WTC11 (cell line): ENCODE results near the gene RFC4. TPM values are rescaled to one million over a fixed set of nuclear protein-coding genes. Genes with fewer than 3 reads are reported as not detected.

Experiments used
- ATAC-seq: fragments of 200-7000 bp; cut with Tn5 transposase; 2 replicates; pipeline ENCODE4 v1.10.0; 2021; ENCODE audit warnings: mild to moderate bottlenecking, moderate library complexity
- CTCF ChIA-PET: fragments of 300-600 bp; sonication (Branson Sonifier 250); formaldehyde crosslinking; loops from one replicate; lab custom pipeline; 2021; ENCODE audit warnings: antibody characterized with exemption; lab: Charles Lee
- POLR2A ChIA-PET: fragments of 350-600 bp; sonication (Branson Sonifier 250); formaldehyde crosslinking; loops from one replicate; lab custom pipeline; 2021; ENCODE audit warnings: antibody characterized with exemption; lab: Charles Lee
- DNase-seq: peaks from one replicate; pipeline ENCODE4 v3.0.0; 2021; ENCODE audit warnings: low spot score
- H3K27ac Mint-ChIP-seq: 2 replicates; pipeline ENCODE4 v1.8.0; 2021; ENCODE audit warnings: mixed read lengths
- H3K27me3 Mint-ChIP-seq: 2 replicates; pipeline ENCODE4 v1.8.0; 2021; ENCODE audit warnings: low read depth, mild to moderate bottlenecking, moderate library complexity, mixed read lengths
- H3K36me3 Mint-ChIP-seq: 2 replicates; pipeline ENCODE4 v1.8.0; 2021; ENCODE audit warnings: mixed read lengths
- H3K4me1 Mint-ChIP-seq: 2 replicates; pipeline ENCODE4 v1.8.0; 2022; ENCODE audit warnings: mixed read lengths
- H3K4me3 Mint-ChIP-seq: 2 replicates; pipeline ENCODE4 v1.8.0; 2021; ENCODE audit warnings: mild to moderate bottlenecking, moderate library complexity, mixed read lengths
- H3K9me3 Mint-ChIP-seq: 2 replicates; pipeline ENCODE4 v1.8.0; 2021; ENCODE audit warnings: mixed read lengths
- AFF4 ChIP-seq: sonication (generic); formaldehyde crosslinking; IDR thresholded peaks from 2 replicates; pipeline ENCODE4 v1.8.1; 2023; ENCODE audit warnings: mild to moderate bottlenecking, missing genetic modification reagents, borderline replicate concordance
- E2F4 ChIP-seq: sonication (generic); formaldehyde crosslinking; IDR thresholded peaks from 2 replicates; pipeline ENCODE4 v1.8.1; 2022; ENCODE audit warnings: low read depth, mild to moderate bottlenecking, moderate library complexity, missing genetic modification reagents, borderline replicate concordance
- ESRRA ChIP-seq: sonication (generic); formaldehyde crosslinking; IDR thresholded peaks from 2 replicates; pipeline ENCODE4 v1.8.1; 2022; ENCODE audit warnings: mild to moderate bottlenecking, missing genetic modification reagents, borderline replicate concordance
- FOXK1 ChIP-seq: sonication (generic); formaldehyde crosslinking; IDR thresholded peaks from 2 replicates; pipeline ENCODE4 v1.8.0; 2022; ENCODE audit warnings: mild to moderate bottlenecking, moderate library complexity, missing genetic modification reagents
- NR1H2 ChIP-seq: sonication (generic); formaldehyde crosslinking; IDR thresholded peaks from 2 replicates; pipeline ENCODE4 v1.9.0; 2021; ENCODE audit warnings: mild to moderate bottlenecking, moderate library complexity, missing genetic modification reagents
- PRRX2 ChIP-seq: fragments of 250-450 bp; sonication (Bioruptor Pico); IDR thresholded peaks from 2 replicates; pipeline ENCODE4 v1.8.0; 2021; ENCODE audit warnings: mild to moderate bottlenecking
- ZNF263 ChIP-seq: sonication (generic); formaldehyde crosslinking; IDR thresholded peaks from 2 replicates; pipeline ENCODE4 v1.8.1; 2022; ENCODE audit warnings: low read depth, mild to moderate bottlenecking, moderate library complexity, missing genetic modification reagents
- ZNF281 ChIP-seq: sonication (generic); formaldehyde crosslinking; IDR thresholded peaks from 2 replicates; pipeline ENCODE4 v1.8.0; 2023; ENCODE audit warnings: mild to moderate bottlenecking, missing genetic modification reagents
- ZNF671 ChIP-seq: fragments of 250-450 bp; sonication (Bioruptor Pico); IDR thresholded peaks from 2 replicates; pipeline ENCODE4 v1.8.0; 2021; ENCODE audit warnings: mild to moderate bottlenecking
- total RNA-seq: library from RNA; stranded (reverse); gene quantifications from 3 replicates; pipeline ENCODE4 v1.2.3, GENCODE V29; 2021
- TF ChIP-seq, protein P1 (sequence below): fragments of 250-450 bp; sonication (Bioruptor Pico); conservative IDR thresholded peaks from 2 replicates; pipeline ENCODE4 v1.9.0; 2021; ENCODE audit warnings: mild to moderate bottlenecking
- TF ChIP-seq, protein P2 (sequence below): sonication (generic); formaldehyde crosslinking; conservative IDR thresholded peaks from 2 replicates; pipeline ENCODE4 v1.8.1; 2022; ENCODE audit warnings: mild to moderate bottlenecking, missing genetic modification reagents
- TF ChIP-seq, protein P3 (sequence below): sonication (generic); formaldehyde crosslinking; IDR thresholded peaks from 2 replicates; pipeline ENCODE4 v1.8.1; 2023; ENCODE audit warnings: mild to moderate bottlenecking, missing genetic modification reagents, moderate library complexity
- TF ChIP-seq, protein P4 (sequence below): sonication (generic); formaldehyde crosslinking; IDR thresholded peaks from 2 replicates; pipeline ENCODE4 v1.8.1; 2022; ENCODE audit warnings: mild to moderate bottlenecking, missing genetic modification reagents, moderate library complexity, borderline replicate concordance
- TF ChIP-seq, protein P5 (sequence below): fragments of 250-450 bp; sonication (Bioruptor Pico); IDR thresholded peaks from 2 replicates; pipeline ENCODE4 v1.9.0; 2021; ENCODE audit warnings: mild to moderate bottlenecking

RFC4 gene
- total RNA-seq, 1 experiment from 2014 or later = 104 TPM

DNA sequence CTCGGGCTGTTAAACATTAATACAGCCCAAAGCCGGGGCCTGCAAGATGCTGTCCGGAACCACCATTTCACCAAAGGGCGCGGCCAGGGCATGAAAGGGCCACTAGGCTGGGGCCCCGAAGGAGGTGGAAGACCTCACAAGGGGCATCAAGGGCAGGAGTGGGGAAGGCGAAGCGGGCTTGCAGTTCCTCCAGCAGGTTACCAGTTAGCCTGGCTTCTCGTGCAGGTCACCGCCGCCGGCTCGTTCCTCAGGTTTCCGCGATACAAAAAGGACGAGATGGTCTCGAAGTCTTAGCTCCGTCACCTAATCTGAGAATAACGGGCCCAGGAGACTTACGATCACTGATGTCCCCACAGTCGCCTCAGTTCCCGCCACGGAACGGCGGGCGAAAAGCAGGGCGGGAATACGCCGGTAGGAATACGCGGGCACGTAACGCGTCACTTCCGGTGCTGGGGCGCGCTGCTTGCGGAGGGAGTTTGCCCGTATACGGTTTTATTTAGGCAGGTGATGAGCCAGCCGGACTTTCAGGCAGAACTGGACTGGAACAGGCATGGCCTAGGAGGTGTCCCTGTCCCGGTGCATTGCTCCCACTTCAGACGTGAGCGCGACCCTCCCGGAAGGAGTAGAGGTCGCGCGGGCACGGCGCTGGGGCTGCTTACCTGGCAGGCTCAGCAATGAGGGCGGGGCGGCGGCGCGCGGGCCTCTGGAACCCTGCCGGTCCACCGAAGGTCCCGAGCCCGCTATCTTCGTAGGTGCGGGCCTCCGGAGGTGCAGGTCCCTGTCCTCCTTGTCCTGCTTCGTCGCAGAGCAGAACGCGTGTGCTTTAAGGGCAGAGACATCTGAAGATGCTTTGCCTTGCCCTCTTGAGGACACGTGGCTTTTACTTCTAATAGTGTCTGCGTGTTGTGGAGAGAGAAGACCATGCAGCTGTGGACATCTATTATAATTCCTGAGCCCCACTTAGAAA, at the start of gene RFC4 (continued):
- TF ChIP-seq, protein P1, sequence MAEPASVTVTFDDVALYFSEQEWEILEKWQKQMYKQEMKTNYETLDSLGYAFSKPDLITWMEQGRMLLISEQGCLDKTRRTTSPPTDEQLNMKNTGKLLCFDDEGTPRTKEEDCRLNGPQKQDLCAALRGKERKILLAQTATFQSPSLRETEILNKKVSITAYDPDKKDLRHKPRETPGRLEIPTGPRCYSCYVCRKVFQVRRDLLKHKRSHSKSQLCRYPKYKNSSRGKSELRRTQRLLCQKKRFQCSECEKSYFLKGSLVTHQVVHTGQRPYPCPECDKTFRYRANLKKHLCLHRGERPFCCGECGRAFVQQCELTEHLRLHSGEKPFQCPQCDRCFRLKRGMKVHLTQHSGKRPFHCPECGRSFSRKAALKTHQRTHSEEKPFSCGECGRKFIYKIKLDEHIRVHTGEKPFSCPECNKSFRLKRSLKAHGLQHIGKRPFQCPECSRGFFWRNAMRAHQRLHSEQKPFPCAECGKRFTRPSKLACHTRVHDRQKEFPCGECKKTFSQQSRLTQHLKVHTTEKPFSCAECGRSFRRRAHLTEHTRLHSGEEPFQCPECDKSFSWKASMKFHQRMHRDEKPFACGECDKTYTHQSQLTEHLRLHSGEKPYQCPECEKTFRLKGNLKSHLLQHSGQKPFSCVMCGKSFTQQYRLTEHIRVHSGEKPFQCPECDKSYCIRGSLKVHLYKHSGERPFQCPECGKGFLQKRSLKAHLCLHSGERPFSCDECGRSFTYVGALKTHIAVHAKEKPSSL (CRISPR knock-in tag) = no peak
- TF ChIP-seq, protein P2, sequence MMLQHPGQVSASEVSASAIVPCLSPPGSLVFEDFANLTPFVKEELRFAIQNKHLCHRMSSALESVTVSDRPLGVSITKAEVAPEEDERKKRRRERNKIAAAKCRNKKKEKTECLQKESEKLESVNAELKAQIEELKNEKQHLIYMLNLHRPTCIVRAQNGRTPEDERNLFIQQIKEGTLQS (CRISPR knock-in tag) = no peak
- TF ChIP-seq ZNF671 (CRISPR knock-in tag) = no peak
- TF ChIP-seq PRRX2 = no peak
- peak; percentile 79; the same call in 1 of the 2 replicates for TF ChIP-seq AFF4 (CRISPR knock-in tag)
- no peak for TF ChIP-seq ZNF263
- TF ChIP-seq, protein P3, sequence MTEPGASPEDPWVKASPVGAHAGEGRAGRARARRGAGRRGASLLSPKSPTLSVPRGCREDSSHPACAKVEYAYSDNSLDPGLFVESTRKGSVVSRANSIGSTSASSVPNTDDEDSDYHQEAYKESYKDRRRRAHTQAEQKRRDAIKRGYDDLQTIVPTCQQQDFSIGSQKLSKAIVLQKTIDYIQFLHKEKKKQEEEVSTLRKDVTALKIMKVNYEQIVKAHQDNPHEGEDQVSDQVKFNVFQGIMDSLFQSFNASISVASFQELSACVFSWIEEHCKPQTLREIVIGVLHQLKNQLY (CRISPR knock-in tag) = no peak
- TF ChIP-seq ESRRA = peak; percentile 67; the same call in 1 of the 2 replicates
- peak; percentile 21; the same call in 1 of the 2 replicates for TF ChIP-seq NR1H2
- TF ChIP-seq FOXK1 (CRISPR knock-in tag) = peak; percentile 93
- TF ChIP-seq, protein P4, sequence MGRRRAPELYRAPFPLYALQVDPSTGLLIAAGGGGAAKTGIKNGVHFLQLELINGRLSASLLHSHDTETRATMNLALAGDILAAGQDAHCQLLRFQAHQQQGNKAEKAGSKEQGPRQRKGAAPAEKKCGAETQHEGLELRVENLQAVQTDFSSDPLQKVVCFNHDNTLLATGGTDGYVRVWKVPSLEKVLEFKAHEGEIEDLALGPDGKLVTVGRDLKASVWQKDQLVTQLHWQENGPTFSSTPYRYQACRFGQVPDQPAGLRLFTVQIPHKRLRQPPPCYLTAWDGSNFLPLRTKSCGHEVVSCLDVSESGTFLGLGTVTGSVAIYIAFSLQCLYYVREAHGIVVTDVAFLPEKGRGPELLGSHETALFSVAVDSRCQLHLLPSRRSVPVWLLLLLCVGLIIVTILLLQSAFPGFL = peak; percentile 81; the same call in 1 of the 2 replicates
- TF ChIP-seq E2F4 (CRISPR knock-in tag) = peak; percentile 98

DNA sequence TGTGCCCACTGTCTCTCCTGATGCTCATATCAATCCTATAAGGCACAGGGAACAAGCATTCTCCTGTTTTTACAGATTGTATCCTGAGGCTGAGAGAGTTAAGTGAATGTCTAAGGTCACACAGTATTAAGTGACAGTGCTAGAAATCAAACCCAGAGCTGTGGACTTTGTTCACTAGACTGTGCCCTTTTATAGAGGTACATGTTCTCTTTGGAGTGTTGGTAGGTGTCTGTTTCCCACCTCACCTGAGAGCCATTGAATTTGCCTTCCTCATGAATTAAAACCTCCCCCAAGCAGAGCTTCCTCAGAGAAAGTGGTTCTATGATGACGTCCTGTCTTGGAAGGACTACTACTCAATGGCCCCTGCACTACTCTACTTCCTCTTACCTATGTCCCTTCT, 48.7 kb upstream of the RFC4 start:
- DNase-seq (no peak), ATAC-seq (no peak)
- Mint-ChIP-seq H3K4me1 (no peaks in the 10 kb centered on the region), H3K36me3 (no peaks in the 10 kb centered on the region), H3K27ac (no peak overlapping the region), H3K4me3 (no peak overlapping the region), H3K9me3 (peaks cover 8% of the 10 kb centered on the region; the same call in 1 of the 2 replicates), H3K27me3 (no peaks in the 10 kb centered on the region; the same call in none of the 2 replicates)
- ChIA-PET POLR2A (no interaction called here), CTCF (no interaction called here)
- TF ChIP-seq, protein P5, sequence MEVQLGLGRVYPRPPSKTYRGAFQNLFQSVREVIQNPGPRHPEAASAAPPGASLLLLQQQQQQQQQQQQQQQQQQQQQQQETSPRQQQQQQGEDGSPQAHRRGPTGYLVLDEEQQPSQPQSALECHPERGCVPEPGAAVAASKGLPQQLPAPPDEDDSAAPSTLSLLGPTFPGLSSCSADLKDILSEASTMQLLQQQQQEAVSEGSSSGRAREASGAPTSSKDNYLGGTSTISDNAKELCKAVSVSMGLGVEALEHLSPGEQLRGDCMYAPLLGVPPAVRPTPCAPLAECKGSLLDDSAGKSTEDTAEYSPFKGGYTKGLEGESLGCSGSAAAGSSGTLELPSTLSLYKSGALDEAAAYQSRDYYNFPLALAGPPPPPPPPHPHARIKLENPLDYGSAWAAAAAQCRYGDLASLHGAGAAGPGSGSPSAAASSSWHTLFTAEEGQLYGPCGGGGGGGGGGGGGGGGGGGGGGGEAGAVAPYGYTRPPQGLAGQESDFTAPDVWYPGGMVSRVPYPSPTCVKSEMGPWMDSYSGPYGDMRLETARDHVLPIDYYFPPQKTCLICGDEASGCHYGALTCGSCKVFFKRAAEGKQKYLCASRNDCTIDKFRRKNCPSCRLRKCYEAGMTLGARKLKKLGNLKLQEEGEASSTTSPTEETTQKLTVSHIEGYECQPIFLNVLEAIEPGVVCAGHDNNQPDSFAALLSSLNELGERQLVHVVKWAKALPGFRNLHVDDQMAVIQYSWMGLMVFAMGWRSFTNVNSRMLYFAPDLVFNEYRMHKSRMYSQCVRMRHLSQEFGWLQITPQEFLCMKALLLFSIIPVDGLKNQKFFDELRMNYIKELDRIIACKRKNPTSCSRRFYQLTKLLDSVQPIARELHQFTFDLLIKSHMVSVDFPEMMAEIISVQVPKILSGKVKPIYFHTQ = no peak
- TF ChIP-seq ZNF281 (CRISPR knock-in tag) (no peak), FOXK1 (CRISPR knock-in tag) (no peak)
